Stimulated activated CD4-positive, alpha-beta T cell treated with anti-CD3 and anti-CD28 coated beads, Interleukin-1b, Interleukin-23, amount 100 ng/mL, for 1 hour (primary cell): ENCODE data around the gene EIF3K.

Source experiments
- DNase-seq, 2 donors: peaks; one replicate each; pipeline ENCODE4 v3.0.0-alpha.2; 2020; ENCODE audit warnings: low read depth in 2 of 2

Gene EIF3K

GRCh38 chr19:38665950-38666662 is 47.1 kb downstream of the EIF3K start:
- no peak for DNase-seq

- no peak for DNase-seq
These were observed 47.9 kb downstream of the EIF3K start for GRCh38 chr19:38666663-38667511.

DNA sequence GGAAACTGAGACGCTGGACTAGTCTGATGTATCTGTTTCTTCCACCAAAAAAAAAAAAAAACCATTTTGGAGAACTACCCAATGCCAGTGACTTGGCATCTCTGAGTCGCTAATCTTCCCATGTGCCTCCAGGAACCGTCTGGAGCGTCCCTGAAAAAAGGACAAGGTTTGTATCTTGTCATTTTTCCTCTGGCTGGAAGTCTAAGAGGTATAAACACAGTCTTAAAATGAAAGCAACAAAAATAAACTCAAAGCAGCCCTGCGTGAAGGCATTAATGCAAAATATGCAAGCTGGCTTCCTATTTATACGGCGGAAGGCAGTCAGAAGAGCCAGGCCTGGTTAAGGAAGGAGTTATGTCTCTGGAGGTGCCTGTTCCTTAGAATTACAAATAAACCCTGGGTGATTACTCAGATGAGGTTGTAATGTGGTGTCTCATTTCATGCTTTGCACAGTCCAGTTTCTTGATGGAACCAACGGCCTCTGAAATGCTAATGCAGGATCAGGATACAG is 48.7 kb downstream of the EIF3K start:
- no peak for DNase-seq

DNA sequence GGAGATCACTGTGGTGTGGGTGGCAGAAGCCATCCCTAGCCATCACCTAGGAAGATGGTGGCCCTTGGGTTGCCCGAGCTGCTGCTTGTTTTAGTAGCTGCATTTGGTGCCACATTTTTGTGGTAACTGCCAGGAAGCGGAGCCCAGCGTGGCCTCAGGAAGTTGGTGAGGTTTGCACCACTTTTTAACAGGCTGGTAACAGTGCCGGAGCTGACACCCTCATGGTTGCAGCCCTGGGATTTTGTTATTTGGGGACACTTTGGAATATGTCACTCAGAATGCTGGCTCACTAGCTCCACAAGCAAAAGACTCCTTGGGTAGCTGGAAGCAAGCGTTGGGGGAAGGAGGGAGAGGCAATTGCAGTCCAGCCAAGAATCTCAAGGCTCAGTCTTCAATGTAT is 50.6 kb downstream of the EIF3K start:
- DNase-seq: no peak

GRCh38 chr19:38670921-38671398 is 52.0 kb downstream of the EIF3K start:
- no peak for DNase-seq

DNA sequence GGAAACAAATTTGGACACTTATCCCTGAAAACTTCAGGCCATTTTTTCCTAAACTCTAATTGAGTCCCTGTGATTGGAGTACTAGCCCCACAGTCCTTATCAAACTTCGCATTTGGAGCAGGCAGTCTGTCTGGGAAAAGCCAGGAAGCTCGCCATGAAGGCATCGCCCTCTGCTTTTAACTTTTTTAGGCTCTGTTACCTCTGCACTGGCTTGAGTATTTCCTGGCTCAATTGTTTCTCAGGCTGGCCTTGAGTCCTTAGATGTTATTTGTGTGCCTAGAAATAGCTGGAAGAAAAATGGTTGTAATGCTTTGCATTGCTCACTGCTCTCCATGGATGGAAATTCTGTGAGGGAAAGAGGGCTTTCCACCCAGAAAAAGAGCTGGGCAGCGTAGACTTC is 52.7 kb downstream of the EIF3K start:
- DNase-seq: no peak

- no peak for DNase-seq
These were observed 54.0 kb downstream of the EIF3K start for GRCh38 chr19:38673030-38673429.

GRCh38 chr19:38674388-38675171 is 55.6 kb downstream of the EIF3K start:
- DNase-seq: no peak

DNA sequence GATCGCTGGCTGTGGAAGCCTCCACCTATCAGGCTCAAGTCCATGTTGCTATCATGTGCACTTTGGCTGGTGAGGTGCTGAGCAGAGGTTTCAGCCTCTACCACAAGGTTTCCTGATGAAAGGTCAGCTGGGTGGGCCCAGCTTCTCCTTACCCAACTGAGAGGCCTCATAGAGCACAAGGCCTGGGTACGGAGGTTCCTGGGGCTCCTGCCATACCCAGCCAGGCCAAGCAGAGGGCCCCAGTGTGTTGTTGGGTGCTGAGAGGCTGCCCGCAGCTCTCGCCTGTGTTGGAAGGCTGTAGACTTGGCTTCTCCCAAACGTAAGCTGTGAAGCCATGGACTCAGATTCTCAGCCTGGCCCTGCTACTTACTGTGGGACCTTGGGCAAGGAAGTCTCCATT is 56.6 kb downstream of the EIF3K start:
- DNase-seq: no peak

DNA sequence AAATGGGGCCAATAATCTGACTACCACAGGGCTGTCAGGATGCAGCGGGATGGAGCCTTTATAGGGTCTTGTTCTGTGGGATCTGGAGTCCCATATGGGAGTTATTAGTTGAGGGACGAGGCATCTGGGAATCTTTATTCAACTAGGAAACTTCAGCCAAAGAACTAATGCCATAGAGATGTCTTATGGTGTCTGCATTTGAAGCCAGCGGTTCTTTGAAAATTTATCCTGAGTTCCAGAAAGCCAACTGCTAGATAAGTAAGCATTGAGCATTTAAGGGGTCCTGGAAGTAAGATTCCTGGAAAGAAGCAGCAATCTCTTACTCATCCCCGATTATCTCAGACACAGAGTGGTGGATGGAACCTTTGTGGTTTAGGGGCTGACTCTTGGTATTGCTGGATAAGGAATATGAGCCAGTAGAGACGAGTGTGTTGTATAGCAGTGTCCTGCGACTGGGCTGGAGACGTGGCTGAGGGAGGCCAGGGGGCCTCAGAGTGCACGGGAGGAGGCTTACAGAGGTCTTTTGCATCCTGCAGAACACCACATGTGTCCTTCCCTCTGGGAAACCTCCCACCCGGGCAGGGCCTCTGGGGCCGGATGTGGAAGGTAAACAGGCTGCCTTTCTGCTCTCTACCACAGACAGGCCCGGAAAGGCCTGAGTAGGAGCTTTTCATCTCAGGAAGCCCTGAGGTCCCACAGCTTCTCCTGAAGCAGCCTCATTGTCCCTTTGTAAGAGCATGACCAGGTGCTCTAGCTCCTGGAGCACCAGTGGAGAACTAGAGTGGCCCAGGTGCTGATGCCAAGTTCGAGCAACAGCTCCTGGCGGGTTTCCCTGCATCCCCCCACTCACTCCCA is 57.3 kb downstream of the EIF3K start:
- DNase-seq: no peak

GRCh38 chr19:38676878-38677646 is 58.1 kb downstream of the EIF3K start:
- DNase-seq: no peak

- DNase-seq: no peak
These were observed 59.4 kb downstream of the EIF3K start for GRCh38 chr19:38678217-38678890.

- DNase-seq: no peak
These were observed 60.0 kb downstream of the EIF3K start for GRCh38 chr19:38678891-38679494.

DNA sequence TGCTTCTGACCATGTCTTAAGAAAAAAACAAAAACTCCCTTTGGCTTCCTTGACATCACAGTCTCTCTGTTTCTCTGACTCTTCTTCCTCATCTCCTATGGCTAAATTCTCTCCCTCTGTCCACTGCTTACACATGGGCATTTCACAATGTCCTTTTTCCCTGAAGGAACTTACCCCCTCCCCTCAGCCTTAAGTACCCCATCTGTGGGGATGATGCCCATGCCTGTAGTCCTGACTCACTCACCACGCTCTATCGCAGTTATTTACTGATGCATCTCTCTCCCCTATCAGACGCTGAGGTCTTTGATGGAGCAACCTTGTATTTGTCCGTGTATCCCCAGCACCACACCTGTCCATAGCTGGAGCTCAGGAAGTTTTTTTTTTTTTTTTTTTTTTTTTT is 60.9 kb downstream of the EIF3K start:
- DNase-seq: no peak

GRCh38 chr19:38682195-38682867 is 63.3 kb downstream of the EIF3K start:
- no peak for DNase-seq

- DNase-seq: no peak
These were observed 63.9 kb downstream of the EIF3K start for GRCh38 chr19:38682872-38683392.

DNA sequence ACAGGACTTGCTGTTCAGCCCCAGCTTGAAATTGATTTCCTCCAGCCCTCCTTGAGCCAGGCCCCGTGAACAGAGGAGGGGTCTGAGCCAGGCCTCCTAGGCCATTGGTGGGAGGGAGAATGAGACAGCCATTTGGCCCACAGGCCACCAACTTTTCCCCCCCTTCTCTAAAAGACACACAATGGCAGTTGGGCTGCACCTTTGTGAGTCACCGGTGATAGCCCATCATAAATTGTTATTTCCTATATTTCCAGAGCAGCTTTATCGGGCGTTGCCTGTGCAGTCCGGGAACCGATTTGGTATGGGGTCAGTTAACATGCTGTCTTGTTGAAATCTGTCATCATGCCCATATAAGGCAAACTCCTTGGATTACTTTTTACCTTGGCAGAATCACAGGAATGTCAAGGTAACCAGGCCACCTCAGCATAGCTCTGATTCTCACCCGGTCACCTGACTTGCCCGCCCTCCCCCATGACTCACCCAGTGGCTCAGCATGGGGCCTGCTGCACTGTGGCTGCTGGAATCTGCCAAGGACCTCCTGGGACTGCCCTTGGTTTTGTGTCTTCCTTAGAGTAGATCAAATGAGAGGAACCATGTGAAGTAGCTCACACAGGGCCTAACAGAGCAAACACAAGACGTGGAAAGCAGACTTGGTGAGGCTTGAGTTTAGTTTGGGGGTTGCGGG is 64.5 kb downstream of the EIF3K start:
- peak in 1 of 2 donors; percentile 15 for DNase-seq
